Neural crest cell (in vitro differentiated cells): ENCODE data around the gene SV2B. TPM values are rescaled to one million over a fixed set of nuclear protein-coding genes. Genes with fewer than 3 reads are reported as not detected.

Experiments used
- DNase-seq: peaks from one replicate; pipeline ENCODE4 v3.0.0; 2021; ENCODE audit warnings: low read depth, mixed read lengths, low spot score
- H3K27ac Mint-ChIP-seq: one replicate; pipeline ENCODE4 v1.8.0; 2021; ENCODE audit warnings: mild to moderate bottlenecking, mixed read lengths; ENCODE audit not compliant: unreplicated experiment
- H3K27me3 Mint-ChIP-seq: 2 replicates; pipeline ENCODE4 v1.8.0; 2021; ENCODE audit warnings: low read depth, mild to moderate bottlenecking, mixed read lengths
- H3K36me3 Mint-ChIP-seq: 2 replicates; pipeline ENCODE4 v1.8.0; 2021; ENCODE audit warnings: low read depth, mild to moderate bottlenecking, mixed read lengths
- H3K4me1 Mint-ChIP-seq: 2 replicates; pipeline ENCODE4 v1.8.0; 2021; ENCODE audit warnings: mixed read lengths
- H3K4me3 Mint-ChIP-seq: one replicate; pipeline ENCODE4 v1.8.0; 2021; ENCODE audit warnings: mild to moderate bottlenecking, mixed read lengths
- H3K9me3 Mint-ChIP-seq: 2 replicates; pipeline ENCODE4 v1.8.0; 2021; ENCODE audit warnings: mixed read lengths
- CTCF ChIP-seq: fragments of 200-600 bp; sonication (generic); conservative IDR thresholded peaks from 2 replicates; pipeline ENCODE4 v1.5.0; 2021; ENCODE audit warnings: antibody characterized with exemption, mild to moderate bottlenecking
- total RNA-seq: library from RNA; stranded (reverse); gene quantifications from 2 replicates; pipeline ENCODE4 v1.2.1, GENCODE V29; 2021

Gene SV2B
- total RNA-seq, 1 donor from 2014 or later: not detected

- no peak for DNase-seq
- Mint-ChIP-seq H3K27me3 (peaks cover 24% of the 10 kb centered on the region), H3K9me3 (no peaks in the 10 kb centered on the region), H3K36me3 (no peaks in the 10 kb centered on the region), H3K4me1 (no peaks in the 10 kb centered on the region), H3K4me3 (no peak overlapping the region), H3K27ac (no peak overlapping the region)
- no peak for TF ChIP-seq CTCF
These were observed 14.2 kb downstream of the SV2B start for GRCh38 chr15:91114301-91114700.

DNA sequence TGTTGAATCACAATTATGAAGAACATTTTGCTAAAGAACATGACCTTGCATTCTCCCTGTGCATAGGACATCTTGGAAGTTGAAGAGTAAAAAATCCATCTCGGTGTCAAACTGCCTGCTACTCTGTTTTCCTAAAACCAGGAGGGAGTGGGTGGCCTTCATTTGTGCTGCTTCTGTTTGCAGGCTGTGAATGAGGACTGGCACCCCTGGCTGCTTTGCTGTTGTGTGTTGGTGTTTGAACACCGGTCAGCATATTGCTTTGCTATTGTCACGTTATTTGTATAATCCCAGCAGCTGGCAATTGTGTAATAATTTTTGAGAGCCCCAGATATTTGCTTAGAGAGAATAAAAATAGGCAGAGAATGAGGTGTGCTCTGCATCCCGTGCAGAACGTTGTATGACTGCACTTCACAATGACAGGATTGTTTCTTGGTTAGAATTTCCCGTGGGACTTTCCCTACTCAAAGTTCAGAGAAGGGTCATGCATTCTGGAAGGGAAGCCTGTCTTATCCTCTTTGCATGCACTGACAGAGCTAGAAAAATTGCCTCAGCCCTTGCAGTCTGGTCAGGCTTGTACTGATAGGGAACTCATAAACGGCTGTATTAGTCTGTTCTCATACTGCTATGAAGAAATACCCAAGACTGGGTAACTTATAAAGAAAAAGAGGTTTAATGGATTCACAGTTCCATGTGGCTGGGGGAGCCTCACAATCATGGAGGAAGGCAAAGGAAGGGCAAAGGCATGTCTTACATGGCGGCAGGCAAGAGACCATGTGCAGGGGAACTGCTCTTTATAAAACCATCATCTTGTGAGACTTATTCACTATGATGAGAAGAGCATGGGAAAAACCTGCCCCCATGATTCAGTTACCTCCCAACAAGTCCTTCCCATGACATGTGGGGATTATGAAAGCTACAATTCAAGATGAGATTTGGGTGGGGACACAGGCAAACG lies 16.3 kb downstream of the SV2B start:
- Mint-ChIP-seq H3K4me3 (no peak overlapping the region), H3K36me3 (no peaks in the 10 kb centered on the region), H3K27ac (no peak overlapping the region), H3K9me3 (no peaks in the 10 kb centered on the region), H3K4me1 (no peaks in the 10 kb centered on the region), H3K27me3 (peaks cover 26% of the 10 kb centered on the region)
- no peak for TF ChIP-seq CTCF
- DNase-seq: no peak

DNA sequence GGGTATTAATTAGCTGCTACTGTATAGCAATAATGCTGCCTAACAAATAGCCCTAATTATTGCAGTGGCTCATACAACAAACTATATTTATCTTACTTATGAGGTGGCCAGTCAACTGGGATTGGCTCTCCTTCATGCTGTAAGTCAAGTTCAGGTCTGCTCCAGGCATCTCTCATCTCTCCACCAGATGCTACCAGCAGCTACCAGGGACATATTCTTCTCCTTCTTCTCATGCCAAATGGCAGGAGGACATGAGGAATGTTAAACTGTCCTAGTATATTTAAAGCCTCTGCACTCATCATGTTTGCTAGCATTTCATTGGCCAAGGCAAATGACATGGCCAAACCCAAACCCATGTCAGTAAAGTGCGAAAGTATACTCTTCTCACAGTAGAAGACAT lies 17.3 kb downstream of the SV2B start:
- H3K27ac Mint-ChIP-seq: no peak overlapping the region
- H3K27me3 Mint-ChIP-seq: peaks cover 27% of the 10 kb centered on the region
- H3K4me3 Mint-ChIP-seq: no peak overlapping the region

DNA sequence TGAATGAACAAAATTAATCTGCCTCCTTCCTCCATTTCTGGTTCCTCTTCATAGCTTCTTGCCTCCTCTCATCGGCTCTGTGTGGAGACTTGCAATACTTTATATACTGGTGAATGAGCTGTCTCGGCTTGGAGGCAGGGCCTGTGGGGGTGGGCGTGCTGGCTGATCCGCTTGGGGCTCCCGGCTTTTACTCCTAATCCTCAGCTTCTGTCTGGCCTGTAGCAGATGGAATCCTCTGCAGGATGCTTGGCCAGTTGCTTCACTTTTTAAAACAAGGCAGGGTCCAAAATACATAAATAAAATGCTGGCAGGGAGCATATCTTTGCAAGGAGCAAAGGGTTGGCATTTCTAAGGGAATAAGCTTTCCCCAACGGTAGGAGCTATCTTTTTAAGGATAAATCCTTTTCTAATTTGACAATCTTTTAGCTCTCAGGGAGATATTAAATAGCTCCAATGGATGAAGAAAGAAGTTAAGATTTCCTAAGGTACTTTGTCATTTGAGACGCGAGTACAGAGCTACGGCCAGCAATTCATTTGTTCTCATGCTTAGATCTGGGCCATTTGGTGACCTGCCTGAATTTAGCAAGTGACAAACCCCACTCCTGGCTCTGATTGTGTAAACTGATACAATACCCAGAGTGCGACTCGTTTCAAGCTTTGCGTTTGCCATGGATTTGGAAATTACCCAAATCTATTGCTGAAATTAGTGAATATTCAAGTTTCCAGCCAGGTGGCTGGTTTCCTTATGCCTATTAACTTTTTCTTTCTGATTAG lies 18.9 kb downstream of the SV2B start:
- H3K4me3 Mint-ChIP-seq: no peak overlapping the region
- no peak for TF ChIP-seq CTCF
- DNase-seq: no peak
- H3K27ac Mint-ChIP-seq: no peak overlapping the region
- no peaks in the 10 kb centered on the region for H3K36me3 Mint-ChIP-seq
- H3K9me3 Mint-ChIP-seq: no peaks in the 10 kb centered on the region
- H3K4me1 Mint-ChIP-seq: no peaks in the 10 kb centered on the region
- peaks cover 30% of the 10 kb centered on the region for H3K27me3 Mint-ChIP-seq

More for the DNA sequence above, 17.3 kb downstream of the SV2B start:
- no peak for TF ChIP-seq CTCF
- Mint-ChIP-seq H3K9me3 (no peaks in the 10 kb centered on the region), H3K4me1 (no peaks in the 10 kb centered on the region), H3K36me3 (no peaks in the 10 kb centered on the region)
- DNase-seq: no peak

DNA sequence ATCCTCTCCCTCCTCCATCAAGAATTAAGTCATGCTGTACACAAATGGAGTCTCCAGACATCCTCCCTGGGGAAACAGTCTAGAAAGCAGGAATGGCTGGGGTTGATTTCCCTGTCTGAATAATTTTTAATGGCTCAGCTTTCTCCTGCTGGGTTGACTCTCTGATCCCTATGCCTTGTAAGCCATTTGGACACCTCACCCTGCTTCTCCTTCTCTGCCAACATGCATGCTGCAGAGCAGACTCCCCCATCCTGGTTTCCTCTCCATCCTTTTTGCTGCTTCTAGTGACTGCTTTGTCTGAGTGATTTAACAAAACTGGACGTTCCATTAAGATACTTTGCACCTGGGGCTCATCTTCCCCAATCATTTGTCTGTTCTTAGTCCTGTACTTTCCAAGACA lies 22.2 kb downstream of the SV2B start:
- no peak for DNase-seq
- peaks cover 4% of the 10 kb centered on the region for H3K4me1 Mint-ChIP-seq
- H3K4me3 Mint-ChIP-seq: no peak overlapping the region
- no peaks in the 10 kb centered on the region for H3K36me3 Mint-ChIP-seq
- TF ChIP-seq CTCF: no peak
- H3K9me3 Mint-ChIP-seq: no peaks in the 10 kb centered on the region
- peak overlapping the region; percentile 9 for H3K27ac Mint-ChIP-seq
- peaks cover 30% of the 10 kb centered on the region for H3K27me3 Mint-ChIP-seq
